NCI-H2107 (cell line): ENCODE data around the gene CDKN2AIP.

Experiments
- DNase-seq: peaks from one replicate; lab custom pipeline; 2025; lab: John Stamatoyannopoulos, UW

The CDKN2AIP gene, protein sequence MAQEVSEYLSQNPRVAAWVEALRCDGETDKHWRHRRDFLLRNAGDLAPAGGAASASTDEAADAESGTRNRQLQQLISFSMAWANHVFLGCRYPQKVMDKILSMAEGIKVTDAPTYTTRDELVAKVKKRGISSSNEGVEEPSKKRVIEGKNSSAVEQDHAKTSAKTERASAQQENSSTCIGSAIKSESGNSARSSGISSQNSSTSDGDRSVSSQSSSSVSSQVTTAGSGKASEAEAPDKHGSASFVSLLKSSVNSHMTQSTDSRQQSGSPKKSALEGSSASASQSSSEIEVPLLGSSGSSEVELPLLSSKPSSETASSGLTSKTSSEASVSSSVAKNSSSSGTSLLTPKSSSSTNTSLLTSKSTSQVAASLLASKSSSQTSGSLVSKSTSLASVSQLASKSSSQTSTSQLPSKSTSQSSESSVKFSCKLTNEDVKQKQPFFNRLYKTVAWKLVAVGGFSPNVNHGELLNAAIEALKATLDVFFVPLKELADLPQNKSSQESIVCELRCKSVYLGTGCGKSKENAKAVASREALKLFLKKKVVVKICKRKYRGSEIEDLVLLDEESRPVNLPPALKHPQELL

DNA sequence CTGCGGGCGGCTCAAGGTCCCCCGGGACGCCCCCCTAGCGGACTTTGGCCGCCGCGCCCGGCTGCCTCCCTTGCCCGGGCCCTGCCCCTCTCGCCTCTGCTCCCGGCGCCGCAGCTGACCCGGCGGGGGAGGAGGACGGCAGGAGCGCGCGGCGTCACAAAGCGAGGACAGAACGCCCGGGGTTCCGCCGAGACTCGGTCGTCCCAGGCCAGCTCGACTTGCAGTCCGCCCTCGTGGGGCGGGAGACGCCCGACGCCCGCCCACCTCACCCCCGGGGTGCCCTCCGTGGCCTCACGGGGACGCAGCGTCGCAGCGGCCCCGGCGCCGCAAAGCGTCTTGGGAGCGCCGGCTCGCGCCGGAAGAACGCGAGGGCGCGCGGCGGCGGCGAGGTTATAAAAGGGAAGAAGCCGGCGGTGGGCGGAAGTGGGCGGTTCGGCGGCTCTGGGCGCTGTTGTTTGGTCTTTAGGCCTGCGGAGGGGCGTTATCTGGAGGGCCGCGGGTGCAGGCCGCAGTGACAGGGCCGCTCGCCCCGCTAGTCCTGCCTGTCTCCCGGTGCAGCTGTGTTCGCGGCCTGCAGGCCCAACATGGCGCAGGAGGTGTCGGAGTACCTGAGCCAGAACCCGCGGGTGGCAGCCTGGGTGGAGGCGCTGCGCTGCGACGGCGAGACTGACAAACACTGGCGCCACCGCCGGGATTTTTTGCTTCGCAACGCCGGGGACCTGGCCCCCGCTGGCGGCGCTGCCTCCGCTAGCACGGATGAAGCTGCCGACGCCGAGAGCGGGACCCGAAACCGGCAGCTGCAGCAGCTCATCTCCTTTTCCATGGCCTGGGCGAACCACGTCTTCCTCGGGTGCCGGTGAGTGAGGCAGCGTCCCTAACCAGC is at the start of gene CDKN2AIP:
TSS of gene CDKN2AIP (plus strand) at position 423 of the 883 bp plus-strand sequence. CDS start at position 585, 162 bp downstream.
- peak; percentile 70 for DNase-seq

DNA sequence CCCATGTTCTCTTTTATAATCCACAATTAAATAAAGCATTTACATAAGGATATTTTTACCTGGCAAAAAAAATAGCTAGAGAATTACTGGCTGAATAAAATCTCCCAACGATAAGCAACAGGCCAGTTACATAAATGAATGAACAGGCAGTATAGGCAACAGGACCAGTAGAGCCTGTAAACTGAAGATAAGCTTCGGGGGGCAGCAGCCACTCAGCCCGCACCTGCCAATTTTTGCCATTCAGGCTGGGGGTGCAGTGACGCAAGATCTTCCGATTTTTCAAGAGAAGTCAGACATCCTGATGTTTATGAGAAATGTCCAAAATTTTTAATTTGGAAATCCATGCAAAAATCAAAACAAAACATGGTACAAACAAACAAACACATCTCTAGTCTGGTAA is 49.0 kb upstream of the CDKN2AIP start:
- no peak for DNase-seq

DNA sequence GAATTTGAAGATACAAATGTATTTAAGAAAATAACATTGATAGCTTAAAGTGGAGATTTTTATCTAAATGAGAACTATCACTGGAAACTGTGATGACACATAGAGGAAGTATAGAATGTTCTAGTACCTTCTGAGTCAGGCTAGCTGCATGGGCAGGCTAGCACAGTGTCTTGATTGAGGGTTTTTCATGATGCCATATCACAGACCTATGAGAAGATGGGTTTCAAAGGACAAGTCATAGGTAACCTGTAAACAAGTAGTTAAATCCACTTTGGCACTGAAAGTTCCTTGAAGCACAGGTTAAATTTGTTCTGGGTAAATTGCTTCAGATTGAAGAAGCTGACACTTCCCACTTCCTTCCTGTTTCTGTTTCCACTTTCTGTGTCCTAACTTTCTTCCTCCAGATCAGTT is 48.2 kb upstream of the CDKN2AIP start:
- DNase-seq: no peak

DNA sequence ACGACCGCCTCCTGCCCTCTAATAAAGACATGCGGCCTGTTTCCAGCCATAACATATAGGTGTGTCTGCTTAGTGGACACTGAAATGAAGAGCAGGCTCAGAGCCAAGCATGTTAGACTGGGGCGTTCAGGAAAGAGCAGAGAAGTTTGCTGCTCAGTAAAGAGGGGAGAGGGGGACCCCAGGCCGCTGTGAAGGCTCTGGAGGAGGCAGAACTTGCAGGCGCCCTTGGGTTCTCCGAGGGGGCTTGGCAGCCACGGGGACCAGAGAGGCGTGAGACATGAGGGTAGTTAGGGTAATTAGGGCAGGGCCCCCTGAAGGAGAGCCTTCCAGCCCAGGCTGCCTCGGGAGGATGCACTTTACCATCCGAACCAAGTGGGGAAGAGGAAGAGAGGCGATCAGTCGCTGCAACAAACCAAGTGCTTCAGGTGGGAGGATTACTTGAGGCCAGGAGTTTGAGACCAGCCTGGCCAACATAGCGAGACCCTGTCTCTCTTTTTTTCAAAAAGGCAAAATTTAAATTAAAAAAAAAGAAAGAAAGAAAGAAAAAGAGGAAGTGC is 46.6 kb upstream of the CDKN2AIP start:
- DNase-seq: no peak

DNA sequence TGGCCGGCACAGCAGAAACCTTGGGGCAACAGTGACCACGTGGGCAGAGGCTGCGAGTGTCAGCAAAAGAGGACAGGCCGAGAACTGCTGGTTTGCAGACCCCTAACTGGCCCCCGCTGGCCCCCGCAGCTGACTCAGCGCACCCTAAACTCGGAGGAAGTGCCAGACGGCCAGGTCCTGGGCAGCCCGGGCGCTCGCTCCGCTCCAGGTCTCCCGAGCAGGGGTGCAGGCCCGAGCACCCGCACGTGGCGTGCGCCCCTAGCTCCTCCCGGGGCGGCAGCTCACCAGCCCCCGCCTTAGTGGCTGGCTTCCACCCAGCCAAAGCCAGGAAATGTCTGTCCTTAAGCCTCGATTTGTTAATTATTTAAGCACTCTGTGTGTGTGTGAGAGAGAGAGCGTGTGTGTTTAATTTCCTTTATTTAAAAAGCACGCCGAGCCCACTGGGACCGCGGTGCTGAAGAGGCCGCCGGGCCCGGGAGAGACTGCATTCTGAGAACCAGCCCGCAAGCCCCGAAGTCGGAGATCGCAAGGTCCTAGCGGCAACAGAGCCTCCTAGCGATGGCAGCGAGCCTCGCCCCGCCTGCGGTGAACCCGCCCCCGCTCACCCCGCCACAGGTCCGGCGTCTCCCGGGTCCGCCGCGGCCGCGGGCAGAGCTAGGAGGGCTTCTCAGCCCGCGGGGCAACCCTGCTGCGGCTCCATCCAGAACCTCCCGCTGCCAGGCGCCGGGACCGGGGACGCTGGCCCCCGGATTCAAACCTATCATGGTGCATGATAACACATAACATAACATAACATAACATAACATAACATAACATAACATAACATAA is 45.9 kb upstream of the CDKN2AIP start:
- DNase-seq: peak; percentile 5

DNA sequence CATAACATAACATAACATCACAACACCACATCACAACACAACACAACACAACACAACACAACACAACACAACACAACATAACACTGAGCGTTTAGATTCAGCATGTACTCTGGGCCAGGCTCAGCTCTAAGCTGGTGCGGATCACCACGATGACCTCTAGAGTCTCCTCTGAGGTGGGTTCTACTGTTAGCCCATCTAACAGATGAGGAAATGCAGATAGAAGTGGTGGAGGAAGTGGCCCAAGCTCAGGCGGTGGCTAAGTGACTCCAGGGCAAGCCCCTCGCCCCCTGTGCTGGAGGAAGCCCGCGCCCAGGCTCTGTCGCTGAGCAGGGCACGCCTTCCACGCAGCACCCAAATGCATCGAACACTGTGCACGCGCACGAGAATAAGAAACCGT is 45.3 kb upstream of the CDKN2AIP start:
- no peak for DNase-seq

DNA sequence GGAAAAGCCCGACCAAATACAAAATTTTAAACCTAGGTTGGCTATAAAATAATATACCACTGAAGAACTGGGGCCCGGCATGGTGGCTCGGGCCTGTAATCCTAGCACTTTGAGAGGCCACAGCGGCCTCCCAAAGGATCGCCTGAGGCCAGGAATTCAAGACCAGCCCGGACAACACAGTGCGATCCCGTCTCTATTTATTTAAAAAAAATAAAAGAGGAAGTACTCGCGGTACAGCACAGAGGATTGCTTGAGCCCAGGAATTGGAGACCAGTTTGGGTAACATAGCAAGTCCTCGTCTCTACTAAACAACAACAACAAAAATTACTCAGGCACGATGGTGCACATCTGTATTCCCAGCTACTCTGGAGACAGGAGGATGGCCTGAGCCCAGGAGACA is 44.8 kb upstream of the CDKN2AIP start:
- DNase-seq: no peak

DNA sequence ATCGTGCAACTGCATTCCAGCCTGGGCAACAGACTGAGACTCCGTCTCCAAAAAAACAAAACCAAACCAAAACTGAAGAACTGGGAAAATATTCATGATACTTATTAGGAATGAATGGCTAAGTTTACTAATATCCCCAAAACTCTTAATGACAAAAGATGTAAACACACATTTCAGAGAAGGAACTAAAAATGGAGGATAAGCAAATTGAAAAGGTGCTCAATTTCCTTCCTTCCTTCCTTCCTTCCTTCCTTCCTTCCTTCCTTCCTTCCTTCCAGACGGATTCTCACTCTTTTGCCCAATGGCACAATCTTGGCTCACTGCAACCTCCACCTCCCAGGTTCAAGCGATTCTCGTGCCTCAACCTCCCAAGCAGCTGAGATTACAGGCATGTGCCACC is 44.4 kb upstream of the CDKN2AIP start:
- no peak for DNase-seq

DNA sequence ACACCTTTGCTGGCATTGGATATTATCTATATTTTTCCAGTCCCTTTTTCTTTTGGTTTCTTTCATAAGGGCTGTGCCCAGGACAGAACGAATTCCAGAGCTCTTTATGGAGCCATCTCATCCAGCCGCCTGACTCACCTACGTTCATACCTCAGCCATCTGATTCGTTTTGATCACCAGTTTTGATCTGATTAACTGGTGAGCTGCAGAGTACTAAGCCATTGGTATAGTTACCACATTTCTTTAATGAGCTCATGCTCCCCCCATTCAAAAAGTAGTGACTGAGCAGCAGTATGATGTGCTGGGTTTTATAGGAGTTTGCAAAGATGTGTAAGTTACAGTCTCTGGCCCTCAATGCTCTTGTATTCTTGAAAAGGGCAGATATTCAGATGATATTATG is 43.0 kb upstream of the CDKN2AIP start:
- no peak for DNase-seq

DNA sequence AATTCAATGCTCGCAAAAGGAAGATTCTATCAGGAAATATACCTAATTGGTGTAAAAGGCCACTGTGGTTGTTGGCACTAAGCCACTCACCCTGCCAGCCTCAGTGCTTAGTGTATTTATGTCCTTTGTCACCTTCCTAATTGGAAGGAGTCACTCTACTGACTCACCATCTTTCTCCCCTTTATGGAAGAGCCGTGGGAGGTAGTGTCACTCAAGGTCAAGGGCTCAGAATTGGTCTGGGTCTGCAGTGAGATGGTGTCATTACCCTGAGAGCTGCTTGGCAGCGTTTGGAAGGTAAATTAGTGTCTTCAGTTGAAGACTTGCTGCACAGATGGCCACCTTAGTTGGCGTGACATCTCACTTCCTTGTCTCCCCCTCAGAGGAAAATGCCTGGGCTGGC is 41.7 kb upstream of the CDKN2AIP start:
- no peak for DNase-seq

DNA sequence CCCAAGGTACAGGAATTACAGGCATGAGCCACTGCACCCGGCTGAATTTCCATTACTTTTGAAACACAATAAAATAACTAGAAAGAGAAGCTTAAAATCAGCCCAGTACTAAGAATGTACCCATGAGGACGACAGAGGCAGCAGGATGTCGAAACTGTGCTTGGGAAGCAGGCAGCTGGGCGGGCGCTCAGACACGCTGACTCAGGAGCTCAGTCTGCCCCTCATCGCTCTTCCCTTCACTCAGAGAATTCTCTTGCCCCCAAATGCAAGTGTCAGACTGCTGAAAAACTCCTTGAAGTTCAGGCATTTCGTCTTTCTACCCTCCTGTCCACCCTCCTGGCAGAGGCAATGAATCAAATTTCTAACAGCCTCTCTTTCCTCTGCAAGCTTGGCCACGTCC is 41.0 kb upstream of the CDKN2AIP start:
- no peak for DNase-seq

DNA sequence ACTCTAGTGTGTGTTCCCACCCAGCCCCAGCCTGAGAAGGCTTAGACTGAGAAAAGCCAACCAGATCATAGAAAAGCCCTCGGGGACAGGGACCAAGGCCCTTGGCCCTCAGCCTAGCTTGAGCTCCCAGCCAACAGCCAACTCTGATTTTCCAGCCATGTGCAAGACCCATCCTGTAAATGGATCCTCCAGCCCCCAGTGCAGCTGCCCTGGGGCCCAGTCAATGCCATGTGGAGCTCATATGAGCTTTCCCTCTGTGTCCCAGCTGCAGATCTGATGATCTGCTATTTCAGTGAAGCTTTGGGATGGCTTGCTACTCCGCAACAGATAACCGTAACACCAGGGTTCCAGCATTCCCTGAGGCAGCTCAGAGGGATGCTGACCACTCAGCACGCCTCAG is 40.5 kb upstream of the CDKN2AIP start:
- no peak for DNase-seq

DNA sequence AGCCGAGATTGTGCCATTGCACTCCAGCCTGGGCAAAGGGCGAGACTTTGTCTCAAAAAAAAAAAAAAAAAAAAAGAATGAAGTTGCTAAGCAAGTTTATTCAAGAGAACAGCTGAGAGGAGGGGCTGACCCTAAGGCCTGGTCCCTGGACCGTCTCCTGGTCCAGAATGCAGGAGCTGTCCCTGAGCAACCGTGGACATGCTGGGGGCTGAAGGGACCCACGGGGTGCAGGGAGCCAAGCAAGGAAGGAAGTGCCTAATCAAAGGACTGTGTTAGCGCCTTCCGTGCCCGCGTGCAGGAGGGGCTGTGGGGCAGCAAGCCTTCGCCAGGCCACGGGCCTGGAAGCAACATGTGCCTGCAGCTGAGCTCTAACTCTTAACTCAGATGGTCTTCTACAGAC is 39.1 kb upstream of the CDKN2AIP start:
- no peak for DNase-seq

DNA sequence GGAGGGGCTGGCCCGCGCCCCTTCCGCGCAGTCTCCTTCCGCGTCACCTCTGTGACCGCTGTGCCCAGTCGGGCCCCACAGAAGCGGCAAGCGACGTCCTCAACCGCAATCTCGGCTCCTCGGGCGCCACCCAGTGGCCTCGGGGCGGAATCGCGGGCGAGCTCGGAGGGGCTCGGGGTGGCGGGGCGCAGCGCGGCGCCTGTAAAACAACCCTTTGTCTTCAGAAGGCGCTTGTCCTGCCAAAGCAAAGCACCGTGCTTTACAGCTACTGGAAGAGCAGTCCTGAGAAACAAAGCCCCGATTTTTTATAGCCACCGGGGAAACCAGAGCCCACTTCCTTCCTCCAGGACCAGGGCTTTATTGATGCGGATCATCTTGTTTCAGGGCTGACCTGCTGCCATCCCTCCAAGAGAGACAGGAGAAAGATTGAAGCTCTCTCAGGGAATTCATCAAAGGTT is 37.3 kb upstream of the CDKN2AIP start:
- peak; percentile 59 for DNase-seq

DNA sequence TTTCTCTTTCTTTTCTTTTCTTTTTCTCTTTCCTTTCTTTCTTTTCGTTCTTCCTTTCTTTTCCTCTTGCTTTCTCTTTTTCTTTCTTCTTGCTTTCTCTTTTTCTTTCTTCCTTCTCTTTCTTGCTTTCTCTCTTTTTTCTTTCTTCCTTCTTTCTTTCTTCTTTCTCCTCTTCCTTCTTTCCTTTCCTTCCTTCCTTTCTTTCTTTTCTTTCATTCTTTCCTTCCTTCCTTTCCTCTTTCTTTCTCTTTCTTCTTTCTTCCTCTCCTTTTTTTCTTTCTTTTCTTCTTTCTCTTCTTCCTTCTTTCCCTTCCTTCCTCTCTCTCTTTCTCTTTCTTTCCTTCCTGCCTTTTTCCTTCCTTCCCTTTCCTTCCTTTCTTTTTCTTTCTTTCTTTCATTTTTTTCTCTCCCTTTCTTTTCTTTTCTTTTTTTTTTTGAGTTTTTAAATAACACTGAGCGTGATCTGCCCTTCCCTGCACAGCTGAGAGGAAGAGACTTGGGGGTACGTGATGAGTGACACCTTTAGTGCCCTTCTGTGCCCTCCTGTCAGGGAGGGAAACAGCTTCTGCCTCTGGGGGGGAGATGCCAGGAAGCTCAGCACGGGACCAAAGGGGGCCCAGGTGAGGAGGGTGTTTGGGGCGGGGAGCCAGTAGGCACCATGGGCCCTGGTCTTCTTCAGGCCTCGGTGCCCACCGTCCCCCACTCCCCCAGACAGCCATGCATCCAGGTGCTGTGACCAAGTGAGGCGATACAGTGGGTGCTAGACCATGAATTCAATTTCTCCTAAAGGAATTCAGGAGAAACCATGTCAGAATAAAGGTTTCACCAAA is 36.6 kb upstream of the CDKN2AIP start:
- no peak for DNase-seq

DNA sequence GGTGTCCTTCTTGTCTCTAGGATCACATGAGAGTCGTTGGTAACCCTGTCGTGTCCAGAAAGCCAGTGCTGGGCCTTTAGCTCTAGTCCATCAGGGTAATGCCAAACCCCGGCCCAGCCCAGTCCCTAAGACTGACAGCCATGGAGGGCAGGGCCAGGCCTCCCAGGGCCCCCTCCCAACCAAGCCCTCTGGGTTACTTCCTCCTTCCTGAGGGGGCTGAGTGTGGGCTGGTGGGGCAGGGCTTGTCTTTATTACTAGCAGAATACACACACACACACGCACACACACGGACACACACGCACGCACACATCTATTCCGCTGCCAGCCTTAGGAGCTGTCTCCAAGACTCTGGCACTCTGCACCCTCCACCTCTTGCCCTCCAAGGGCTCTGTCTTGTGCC is 35.6 kb upstream of the CDKN2AIP start:
- no peak for DNase-seq

DNA sequence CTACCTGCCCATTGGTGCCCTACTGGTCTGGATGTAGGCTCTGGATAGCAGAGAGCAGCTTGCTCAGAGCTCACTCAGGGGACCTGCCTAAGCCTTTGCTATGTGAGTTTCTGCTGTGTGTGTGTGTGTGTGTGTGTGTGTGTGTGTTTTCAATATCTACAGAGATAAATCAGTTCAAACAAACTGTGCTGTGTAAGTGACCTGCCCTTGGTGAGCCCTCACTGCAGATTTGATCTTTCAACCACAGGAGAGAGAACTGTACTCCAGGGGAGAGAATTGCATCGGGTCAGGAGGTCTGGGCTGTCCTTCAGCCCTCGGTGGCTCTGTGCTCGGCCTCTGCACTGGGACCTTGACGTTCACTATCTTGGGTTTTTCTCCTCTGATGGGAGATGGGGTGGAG is 35.0 kb upstream of the CDKN2AIP start:
- DNase-seq: no peak

DNA sequence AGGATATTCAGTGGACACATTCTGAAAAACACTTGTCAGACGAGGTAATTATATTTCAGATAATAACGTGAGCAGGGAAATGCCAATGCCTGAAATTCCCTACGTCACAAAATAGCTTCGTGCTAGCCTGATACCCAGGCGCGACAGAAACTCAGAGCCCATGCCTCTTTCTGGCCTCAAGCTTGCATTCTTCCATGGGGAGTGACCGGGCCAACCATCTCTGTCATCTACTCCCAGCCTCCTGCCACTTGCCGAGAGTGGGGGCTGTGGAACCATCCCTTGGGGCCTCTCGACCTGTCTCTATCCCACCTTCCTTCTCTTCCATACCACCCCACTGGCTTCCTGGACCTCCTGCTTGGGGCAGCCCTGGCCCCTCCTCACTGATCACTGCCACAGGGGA is 34.5 kb upstream of the CDKN2AIP start:
- no peak for DNase-seq

DNA sequence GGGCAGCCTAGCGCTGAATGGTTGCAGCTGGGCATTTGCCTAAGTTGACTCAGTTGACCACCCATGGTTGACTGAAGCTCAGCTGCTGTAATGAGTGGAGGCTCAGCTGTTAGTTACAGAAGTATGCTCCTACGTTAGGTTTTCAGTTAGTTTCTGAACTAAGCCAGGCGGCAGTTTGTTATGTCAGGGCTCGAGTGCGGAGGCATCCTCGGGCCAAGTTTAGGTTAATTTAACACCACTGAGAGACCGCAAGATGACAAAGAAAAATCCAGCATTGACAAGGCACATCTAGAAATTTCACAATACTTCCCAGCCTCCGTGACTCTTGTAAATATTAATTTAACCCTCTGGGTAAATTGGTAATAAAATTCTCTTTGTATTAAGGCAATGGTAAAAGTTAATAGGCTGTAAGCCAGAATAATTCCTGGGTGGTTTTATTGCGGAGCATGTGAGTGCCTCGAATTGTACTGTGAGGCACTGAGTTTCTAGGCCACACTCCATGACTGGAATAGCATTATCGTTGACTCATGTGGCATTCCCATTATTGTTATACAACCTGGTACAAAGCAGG is 33.1 kb upstream of the CDKN2AIP start:
- DNase-seq: no peak

DNA sequence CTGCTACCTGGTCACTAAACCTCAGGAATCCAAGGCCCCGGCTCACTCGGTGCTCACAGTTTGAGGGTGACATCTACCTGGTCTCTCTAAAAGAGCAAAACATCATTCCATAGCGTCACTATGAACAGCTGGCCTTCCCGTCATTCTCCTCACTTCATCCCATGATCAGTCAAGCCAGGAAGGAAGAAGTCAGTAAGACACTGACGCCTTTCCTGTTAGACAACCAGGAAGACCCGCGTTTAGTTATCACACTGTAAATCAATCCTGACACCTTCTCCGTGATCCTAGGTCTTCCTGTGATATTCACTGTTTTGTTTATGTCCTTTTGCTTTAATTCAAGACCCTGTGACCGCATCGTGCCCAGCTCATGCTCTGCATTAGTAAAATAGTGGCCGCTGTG is 31.6 kb upstream of the CDKN2AIP start:
- no peak for DNase-seq
